SK-N-SH treated with all-trans-retinoic acid at 6 μM for 48 hours (cell line): Measurements from ENCODE around the gene PDE1C.

Experiments
- RARB ChIP-seq: fragments of 250-450 bp; sonication (Bioruptor Pico); IDR thresholded peaks from 2 replicates; pipeline ENCODE4 v1.8.0; 2021; ENCODE audit warnings: mild to moderate bottlenecking, moderate library complexity
- TOX ChIP-seq: fragments of 250-450 bp; sonication (Bioruptor Pico); IDR thresholded peaks from 2 replicates; pipeline ENCODE4 v1.8.0; 2021; ENCODE audit warnings: mild to moderate bottlenecking, moderate library complexity, borderline replicate concordance

DNA sequence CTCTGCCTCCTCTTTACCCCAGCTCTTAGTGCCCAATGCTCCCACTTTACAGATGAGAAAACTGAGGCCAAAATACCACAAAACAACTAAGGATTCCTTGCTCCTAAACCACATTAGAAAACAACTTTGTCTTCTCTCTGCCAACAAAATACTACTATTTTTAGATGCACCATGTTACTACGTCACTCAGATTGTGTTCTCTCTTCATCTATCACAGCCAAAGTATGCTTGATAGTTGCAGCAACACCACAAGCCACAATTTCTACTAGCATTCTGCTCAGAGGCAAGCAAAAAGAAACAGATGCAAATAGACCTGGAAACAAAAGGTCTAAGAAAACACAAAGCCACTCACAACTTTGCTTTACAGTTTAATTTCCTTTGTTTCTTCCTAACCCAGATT, 3.3 kb upstream of the PDE1C start:
- TF ChIP-seq RARB, result no peak
- no peak for TF ChIP-seq TOX (CRISPR knock-in tag)
